GM18868 (cell line): ENCODE results near the gene ANKS1B.
"Not testable (repeated sequence)": the region's sequence is repeated elsewhere in the genome, so short reads cannot be mapped to it uniquely, and the experiment has no call there.

ENCODE experiments used
- ATAC-seq: cut with Tn5 transposase; IDR thresholded peaks from one replicate; pipeline ENCODE4 v1.9.1; 2021; ENCODE audit warnings: mild to moderate bottlenecking, moderate library complexity; ENCODE audit not compliant: unreplicated experiment

Gene ANKS1B

GRCh38 chr12:99609455-99610181 lies 375.1 kb downstream of the ANKS1B start:
- peak; percentile 59 for ATAC-seq

- peak; percentile 58 for ATAC-seq
These were observed 384.3 kb downstream of the ANKS1B start for GRCh38 chr12:99600388-99600787.

GRCh38 chr12:99598785-99599184 lies 386.0 kb downstream of the ANKS1B start:
- ATAC-seq = no peak

- no peak for ATAC-seq
These were observed 388.0 kb downstream of the ANKS1B start for GRCh38 chr12:99596762-99597161.

GRCh38 chr12:99577125-99577524 lies 407.6 kb downstream of the ANKS1B start:
- not testable (repeated sequence) for ATAC-seq

GRCh38 chr12:99573980-99574379 lies 410.8 kb downstream of the ANKS1B start:
- ATAC-seq = no peak

GRCh38 chr12:99567072-99567471 lies 417.7 kb downstream of the ANKS1B start:
- ATAC-seq = no peak

- no peak for ATAC-seq
These were observed 426.6 kb downstream of the ANKS1B start for GRCh38 chr12:99558109-99558508.

- no peak for ATAC-seq
These were observed 431.3 kb downstream of the ANKS1B start for GRCh38 chr12:99553461-99553860.

GRCh38 chr12:99552022-99552421 lies 432.7 kb downstream of the ANKS1B start:
- ATAC-seq = no peak

GRCh38 chr12:99549651-99550050 lies 435.1 kb downstream of the ANKS1B start:
- ATAC-seq = no peak

- no peak for ATAC-seq
These were observed 435.5 kb downstream of the ANKS1B start for GRCh38 chr12:99549196-99549595.

GRCh38 chr12:99544457-99544856 lies 440.3 kb downstream of the ANKS1B start:
- ATAC-seq = no peak

GRCh38 chr12:99529966-99530365 lies 454.8 kb downstream of the ANKS1B start:
- peak; percentile 69 for ATAC-seq

GRCh38 chr12:99528478-99528877 lies 456.3 kb downstream of the ANKS1B start:
- no peak for ATAC-seq

GRCh38 chr12:99523853-99524252 lies 460.9 kb downstream of the ANKS1B start:
- ATAC-seq = no peak

GRCh38 chr12:99522456-99522855 lies 462.3 kb downstream of the ANKS1B start:
- ATAC-seq = no peak

GRCh38 chr12:99521664-99522063 lies 463.1 kb downstream of the ANKS1B start:
- ATAC-seq = no peak

- no peak for ATAC-seq
These were observed 471.7 kb downstream of the ANKS1B start for GRCh38 chr12:99513066-99513465.

GRCh38 chr12:99505805-99506204 lies 478.9 kb downstream of the ANKS1B start:
- no peak for ATAC-seq

GRCh38 chr12:99498756-99499155 lies 486.0 kb downstream of the ANKS1B start:
- no peak for ATAC-seq

- ATAC-seq = no peak
These were observed 488.9 kb downstream of the ANKS1B start for GRCh38 chr12:99495799-99496198.

GRCh38 chr12:99493197-99493596 lies 491.5 kb downstream of the ANKS1B start:
- no peak for ATAC-seq
